K562 (cell line): ENCODE data around the gene SKAP2. TPM values are rescaled to one million over a fixed set of nuclear protein-coding genes. Genes with fewer than 3 reads are reported as not detected.

Experiments
- ATAC-seq: fragments of 200-7000 bp; cut with Tn5 transposase; 3 replicates; pipeline ENCODE4 v1.9.1; 2020; ENCODE audit warnings: moderate library complexity
- BruUV-seq: library from RNA; stranded (reverse); fragments of 400-500 nt; replicated peaks from 2 replicates; lab custom pipeline; 2021; lab: Mats Ljungman, UMichigan
- CTCF ChIA-PET: fragments of 300-600 bp; formaldehyde crosslinking; extraction: SDS; loops from one replicate; lab custom pipeline; 2021; ENCODE audit warnings: low intra/inter-chr PET ratio; lab: Yijun Ruan, JAX
- POLR2A ChIA-PET: fragments of 300-600, 350-650 bp; sonication (Branson Sonifier 250); formaldehyde crosslinking; extraction: SDS; loops from one replicate; lab custom pipeline; 2021; ENCODE audit warnings: antibody characterized with exemption, inconsistent platforms; lab: Yijun Ruan, JAX
- DNase-seq, 4 experiments: peaks; one replicate each; pipeline versions ENCODE4 v3.0.0 to v3.0.0-alpha.2; 2011 to 2018; ENCODE audit warnings: low spot score in 3 of 4, mixed read lengths in 3 of 4; ENCODE audit errors: extremely low read depth in 1 of 4
- FAIRE-seq: peaks from 2 replicates; lab custom pipeline; 2011; peaks lifted over from hg19 to GRCh38; lab: Jason Lieb, UNC
- H2AFZ ChIP-seq: 2 replicates; pipeline ENCODE4 v1.6.0; 2011; ENCODE audit warnings: low read depth, low read length, control low read depth, inconsistent platforms
- H3K27ac ChIP-seq: fragments of 200-600 bp; 3 replicates; pipeline ENCODE4 v1.8.0; 2011; ENCODE audit warnings: low read depth, mild to moderate bottlenecking, control low read depth, inconsistent platforms, low read length, moderate library complexity, mixed read lengths; ENCODE audit errors: extremely low read depth
- H3K27me3 ChIP-seq, 2 experiments: fragments of 300-600 bp in 1 of 2; 2 replicates in 1 of 2; 3 replicates in 1 of 2; pipeline versions ENCODE4 v1.6.0 to v1.8.0; 2011; ENCODE audit warnings: inconsistent platforms in 2 of 2, low read length in 2 of 2, mild to moderate bottlenecking in 1 of 2, mixed read lengths in 1 of 2, moderate library complexity in 1 of 2; ENCODE audit not compliant: control insufficient read depth in 2 of 2, insufficient read depth in 2 of 2
- H3K36me3 ChIP-seq: fragments of 300-600 bp; 3 replicates; pipeline ENCODE4 v1.8.0; 2011; ENCODE audit warnings: mild to moderate bottlenecking, low read length, inconsistent platforms; ENCODE audit not compliant: control insufficient read depth, insufficient read depth
- H3K4me1 ChIP-seq, 2 experiments: fragments of 200-600 bp in 1 of 2; replicated peaks in 1 of 2; 2 replicates in 1 of 2; 3 replicates in 1 of 2; pipeline versions ENCODE4 v1.5.1 to v1.8.0; 2011; ENCODE audit warnings: inconsistent platforms in 2 of 2, low read length in 2 of 2, mild to moderate bottlenecking in 1 of 2, mixed read lengths in 1 of 2, moderate library complexity in 1 of 2; ENCODE audit not compliant: control insufficient read depth in 2 of 2, insufficient read depth in 2 of 2
- H3K4me2 ChIP-seq: 2 replicates; pipeline ENCODE4 v1.6.1; 2011; ENCODE audit warnings: low read length, control low read depth, inconsistent platforms, mixed read lengths; ENCODE audit not compliant: insufficient read depth
- H3K4me3 ChIP-seq: fragments of 200-600 bp; sonication (generic), shearing (Covaris generic); 2 replicates; pipeline ENCODE4 v1.5.1; 2016; ENCODE audit warnings: control low read depth, inconsistent platforms
- H3K79me2 ChIP-seq: fragments of 200-600 bp; 3 replicates; pipeline ENCODE4 v1.8.0; 2011; ENCODE audit warnings: low read length, inconsistent platforms; ENCODE audit not compliant: control insufficient read depth, insufficient read depth
- H3K9ac ChIP-seq, 2 experiments: 2 replicates each; pipeline versions ENCODE4 v1.6.0 to v1.6.1; 2011; ENCODE audit warnings: low read depth in 2 of 2, low read length in 2 of 2, control low read depth in 1 of 2, inconsistent platforms in 1 of 2, mild to moderate bottlenecking in 1 of 2, mixed read lengths in 1 of 2; ENCODE audit not compliant: insufficient read depth in 1 of 2
- H3K9me1 ChIP-seq: one replicate; pipeline ENCODE4 v1.6.0; 2011; ENCODE audit warnings: inconsistent platforms, mild to moderate bottlenecking, low read length, moderate library complexity; ENCODE audit not compliant: control insufficient read depth, insufficient read depth
- H3K9me3 ChIP-seq: replicated peaks from 2 replicates; pipeline ENCODE4 v1.5.1; 2011; ENCODE audit warnings: low read depth, low read length, inconsistent platforms; ENCODE audit not compliant: control insufficient read depth, insufficient read depth
- H4K20me1 ChIP-seq: replicated peaks from 2 replicates; pipeline ENCODE4 v1.6.1; 2011; ENCODE audit warnings: low read length, inconsistent platforms, mixed read lengths; ENCODE audit not compliant: control insufficient read depth, insufficient read depth
- HBP1 ChIP-seq: fragments of 450-650 bp; formaldehyde crosslinking; IDR thresholded peaks from 2 replicates; pipeline ENCODE4 v1.4.0; 2022; ENCODE audit warnings: missing genetic modification characterization
- HMG20A ChIP-seq: fragments of 450-650 bp; formaldehyde crosslinking; conservative IDR thresholded peaks from 2 replicates; pipeline ENCODE4 v1.4.0; 2020; ENCODE audit warnings: mild to moderate bottlenecking, mixed read lengths
- NELFE ChIP-seq: IDR thresholded peaks from 2 replicates; pipeline ENCODE4 v1.6.1; 2011; ENCODE audit warnings: mild to moderate bottlenecking; ENCODE audit not compliant: insufficient read depth, insufficient read length
- THRAP3 ChIP-seq: fragments of 450-650 bp; IDR thresholded peaks from 2 replicates; pipeline ENCODE4 v1.6.1; 2016; ENCODE audit warnings: mild to moderate bottlenecking, inconsistent platforms, borderline replicate concordance
- ZNF23 ChIP-seq: fragments of 250-450 bp; sonication (Bioruptor Pico); IDR thresholded peaks from 2 replicates; pipeline ENCODE4 v1.4.0; 2020; ENCODE audit warnings: mild to moderate bottlenecking
- WGBS: fragments of 100-300 bp; shearing (Covaris generic); methylation state at CpG from one replicate; pipeline ENCODE4 v1.1.6; 2016; ENCODE audit warnings: low coverage, mixed read lengths; ENCODE audit not compliant: insufficient coverage; ENCODE audit errors: missing lambda C conversion rate; 5-methylcytosine and 5-hydroxymethylcytosine counted together
- in situ Hi-C: fragments of 300-500 bp; cut with MboI; formaldehyde crosslinking; loops from 4 replicates; pipeline ENCODE4 v1.15.0; 2018; ENCODE audit warnings: inconsistent platforms, mixed read lengths
- intact Hi-C: fragments of 100-400 bp; cut with micrococcal nuclease; formaldehyde crosslinking; loops from 2 replicates; pipeline ENCODE4 v1.14.2; 2022
- polyA plus RNA-seq, 8 experiments: library from polyadenylated mRNA; depleted of rRNA in 4 of 8; stranded (reverse) in 5 of 8; unstranded in 3 of 8; fragments of >200 nt; fragmentation: Nextera tagmentation in 2 of 8; fragmentation: Illumina TruSeq in 1 of 8; extraction: Ambion mirVana in 2 of 8; extraction: Trizol in 1 of 8; gene quantifications; 2 replicates each; pipeline versions ENCODE4 v1.2.1 to v1.2.3, GENCODE V29; 2011 to 2014; ENCODE audit warnings: inconsistent platforms in 1 of 8, missing spikeins in 1 of 8
- total RNA-seq, 7 experiments: library from RNA; depleted of rRNA in 6 of 7; stranded (reverse); fragments of >200 nt in 6 of 7; fragmentation: Illumina TruSeq in 2 of 7; extraction: Trizol in 2 of 7; gene quantifications; 2 replicates each; pipeline versions ENCODE4 v1.2.1 to v1.2.3, GENCODE V29; 2011 to 2021; ENCODE audit warnings: low replicate concordance in 1 of 7
- TF ChIP-seq, protein P1 (sequence below): sonication (generic); formaldehyde crosslinking; IDR thresholded peaks from 2 replicates; pipeline ENCODE4 v1.8.1; 2023; ENCODE audit warnings: missing genetic modification reagents, mild to moderate bottlenecking, borderline replicate concordance
- TF ChIP-seq, protein P2 (sequence below): fragments of 250-450 bp; sonication (Bioruptor Pico); IDR thresholded peaks from 2 replicates; pipeline ENCODE4 v1.4.0; 2020; ENCODE audit warnings: borderline replicate concordance

Gene SKAP2
- total and polyA plus RNA-seq, 9 of the 15 experiments (the other 6 are each of a cell fraction or from before 2014, with no cell fraction given), result 4.2 to 11.7 (median 8.3) TPM

DNA sequence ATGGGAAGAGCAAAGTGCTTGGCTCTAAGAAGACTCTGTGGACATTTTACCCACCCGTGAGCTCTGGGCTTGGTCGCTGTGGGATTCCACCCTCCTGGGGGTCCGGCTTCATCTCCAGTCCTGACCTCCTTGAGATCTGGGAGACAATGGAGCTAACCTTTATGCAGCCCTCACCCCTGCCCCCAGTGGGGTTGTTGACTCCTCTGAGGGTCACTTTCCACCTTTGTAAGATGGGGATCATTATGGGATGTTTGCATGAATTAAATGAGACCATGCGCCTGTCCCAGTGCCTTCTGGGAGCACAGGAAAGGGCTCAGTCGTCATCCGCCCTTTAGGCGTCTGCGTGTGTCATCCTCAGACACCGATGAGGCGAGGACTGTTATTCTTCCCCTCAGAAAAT is 237.2 kb downstream of the SKAP2 start:
- under 1% methylated on average over 10 of the region's 10 CpGs for WGBS
- FAIRE-seq, result no peak
- POLR2A ChIA-PET, result interaction anchor here (0.6 to 0.7 kb wide), 2 partner anchors 21 to 1531 kb away, joined by 3 read pairs; no protein-coding TSS in a partner anchor

DNA sequence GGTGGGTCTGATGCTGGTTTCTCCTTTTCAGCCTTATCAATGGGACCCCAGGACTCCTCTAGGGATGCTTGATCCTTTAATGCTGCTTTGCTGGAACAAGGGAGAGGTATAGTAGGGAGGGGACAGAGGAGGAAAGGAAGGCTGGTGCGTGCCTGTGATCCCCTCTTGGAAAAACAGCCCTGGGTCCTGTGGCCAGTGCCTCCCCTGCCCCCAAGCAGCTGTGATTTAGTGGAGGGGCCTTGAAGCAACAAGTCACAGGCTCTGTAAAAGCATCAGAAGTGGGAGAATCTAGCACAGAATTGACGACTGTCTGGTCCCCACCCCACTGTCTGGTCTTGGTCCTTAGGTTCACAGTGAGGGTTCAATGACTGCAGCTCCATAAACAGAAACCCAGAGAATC is 237.7 kb downstream of the SKAP2 start:
- H3K9me1 ChIP-seq, result no peaks in the 10 kb centered on the region
- intact Hi-C loops (no loop called here), in situ Hi-C loops (no loop called here)
- H4K20me1 ChIP-seq, result no peaks in the 10 kb centered on the region
- H2AFZ ChIP-seq, result no peak overlapping the region
- FAIRE-seq, result no peak
- ChIA-PET POLR2A (interaction anchor here (0.7 kb wide), 1 partner anchor 1531 kb away, joined by 3 read pairs; no protein-coding TSS in a partner anchor), CTCF (no interaction called here)
- BruUV-seq, result no TSS peak
- no peaks in the 10 kb centered on the region for H3K9me3 ChIP-seq
- no peak overlapping the region for H3K4me2 ChIP-seq
- no peak for ATAC-seq
- H3K36me3 ChIP-seq, result no peaks in the 10 kb centered on the region
- H3K27ac ChIP-seq, result no peak overlapping the region
- H3K79me2 ChIP-seq, result no peaks in the 10 kb centered on the region
- H3K4me3 ChIP-seq, result no peak overlapping the region
- DNase-seq, result no peak
- peaks cover 3 to 4% of the 10 kb centered on the region in 2 experiments; a peak in 4 of 5 replicates for H3K4me1 ChIP-seq
- H3K27me3 ChIP-seq, result peaks cover 43 to 81% of the 10 kb centered on the region in 2 experiments
- WGBS, result 0% methylated on average over 1 of the region's 2 CpGs
- no peak overlapping the region for H3K9ac ChIP-seq
- no peak for TF ChIP-seq HBP1 (CRISPR knock-in tag)
- TF ChIP-seq HMG20A, result no peak
- no peak for TF ChIP-seq NELFE
- no peak for TF ChIP-seq THRAP3
- TF ChIP-seq, protein P1, sequence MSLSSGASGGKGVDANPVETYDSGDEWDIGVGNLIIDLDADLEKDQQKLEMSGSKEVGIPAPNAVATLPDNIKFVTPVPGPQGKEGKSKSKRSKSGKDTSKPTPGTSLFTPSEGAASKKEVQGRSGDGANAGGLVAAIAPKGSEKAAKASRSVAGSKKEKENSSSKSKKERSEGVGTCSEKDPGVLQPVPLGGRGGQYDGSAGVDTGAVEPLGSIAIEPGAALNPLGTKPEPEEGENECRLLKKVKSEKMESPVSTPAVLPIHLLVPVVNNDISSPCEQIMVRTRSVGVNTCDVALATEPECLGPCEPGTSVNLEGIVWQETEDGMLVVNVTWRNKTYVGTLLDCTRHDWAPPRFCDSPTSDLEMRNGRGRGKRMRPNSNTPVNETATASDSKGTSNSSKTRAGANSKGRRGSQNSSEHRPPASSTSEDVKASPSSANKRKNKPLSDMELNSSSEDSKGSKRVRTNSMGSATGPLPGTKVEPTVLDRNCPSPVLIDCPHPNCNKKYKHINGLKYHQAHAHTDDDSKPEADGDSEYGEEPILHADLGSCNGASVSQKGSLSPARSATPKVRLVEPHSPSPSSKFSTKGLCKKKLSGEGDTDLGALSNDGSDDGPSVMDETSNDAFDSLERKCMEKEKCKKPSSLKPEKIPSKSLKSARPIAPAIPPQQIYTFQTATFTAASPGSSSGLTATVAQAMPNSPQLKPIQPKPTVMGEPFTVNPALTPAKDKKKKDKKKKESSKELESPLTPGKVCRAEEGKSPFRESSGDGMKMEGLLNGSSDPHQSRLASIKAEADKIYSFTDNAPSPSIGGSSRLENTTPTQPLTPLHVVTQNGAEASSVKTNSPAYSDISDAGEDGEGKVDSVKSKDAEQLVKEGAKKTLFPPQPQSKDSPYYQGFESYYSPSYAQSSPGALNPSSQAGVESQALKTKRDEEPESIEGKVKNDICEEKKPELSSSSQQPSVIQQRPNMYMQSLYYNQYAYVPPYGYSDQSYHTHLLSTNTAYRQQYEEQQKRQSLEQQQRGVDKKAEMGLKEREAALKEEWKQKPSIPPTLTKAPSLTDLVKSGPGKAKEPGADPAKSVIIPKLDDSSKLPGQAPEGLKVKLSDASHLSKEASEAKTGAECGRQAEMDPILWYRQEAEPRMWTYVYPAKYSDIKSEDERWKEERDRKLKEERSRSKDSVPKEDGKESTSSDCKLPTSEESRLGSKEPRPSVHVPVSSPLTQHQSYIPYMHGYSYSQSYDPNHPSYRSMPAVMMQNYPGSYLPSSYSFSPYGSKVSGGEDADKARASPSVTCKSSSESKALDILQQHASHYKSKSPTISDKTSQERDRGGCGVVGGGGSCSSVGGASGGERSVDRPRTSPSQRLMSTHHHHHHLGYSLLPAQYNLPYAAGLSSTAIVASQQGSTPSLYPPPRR (CRISPR knock-in tag), result no peak
- TF ChIP-seq, protein P2, sequence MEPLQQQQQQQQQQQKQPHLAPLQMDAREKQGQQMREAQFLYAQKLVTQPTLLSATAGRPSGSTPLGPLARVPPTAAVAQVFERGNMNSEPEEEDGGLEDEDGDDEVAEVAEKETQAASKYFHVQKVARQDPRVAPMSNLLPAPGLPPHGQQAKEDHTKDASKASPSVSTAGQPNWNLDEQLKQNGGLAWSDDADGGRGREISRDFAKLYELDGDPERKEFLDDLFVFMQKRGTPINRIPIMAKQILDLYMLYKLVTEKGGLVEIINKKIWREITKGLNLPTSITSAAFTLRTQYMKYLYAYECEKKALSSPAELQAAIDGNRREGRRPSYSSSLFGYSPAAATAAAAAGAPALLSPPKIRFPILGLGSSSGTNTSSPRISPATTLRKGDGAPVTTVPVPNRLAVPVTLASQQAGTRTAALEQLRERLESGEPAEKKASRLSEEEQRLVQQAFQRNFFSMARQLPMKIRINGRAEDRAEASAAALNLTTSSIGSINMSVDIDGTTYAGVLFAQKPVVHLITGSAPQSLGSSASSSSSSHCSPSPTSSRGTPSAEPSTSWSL (CRISPR knock-in tag), result no peak

More for the DNA sequence above, 237.2 kb downstream of the SKAP2 start:
- H3K27me3 ChIP-seq, result peaks cover 43 to 83% of the 10 kb centered on the region in 2 experiments
- H3K4me1 ChIP-seq, result peaks cover 3 to 4% of the 10 kb centered on the region in 2 experiments; a peak in 4 of 5 replicates
- H3K4me2 ChIP-seq, result no peak overlapping the region
- H4K20me1 ChIP-seq, result no peaks in the 10 kb centered on the region
- DNase-seq (no peak), ATAC-seq (no peak)
- intact Hi-C loops, result no loop called here
- H3K36me3 ChIP-seq, result no peaks in the 10 kb centered on the region
- H3K79me2 ChIP-seq, result no peaks in the 10 kb centered on the region
- H3K9ac ChIP-seq, result no peak overlapping the region
- no TSS peak for BruUV-seq
- no peak overlapping the region for H3K4me3 ChIP-seq
- no peaks in the 10 kb centered on the region for H3K9me1 ChIP-seq
- CTCF ChIA-PET, result no interaction called here
- H3K27ac ChIP-seq, result no peak overlapping the region
- in situ Hi-C loops, result no loop called here
- TF ChIP-seq ZNF23 (CRISPR knock-in tag), result no peak
- no peak overlapping the region for H2AFZ ChIP-seq
- H3K9me3 ChIP-seq, result no peaks in the 10 kb centered on the region
